Neural crest cell (in vitro differentiated cells): ENCODE results near the gene CSF1R. TPM values are rescaled to one million over a fixed set of nuclear protein-coding genes. Genes with fewer than 3 reads are reported as not detected.

Source experiments
- DNase-seq: peaks from one replicate; pipeline ENCODE4 v3.0.0; 2021; ENCODE audit warnings: low read depth, mixed read lengths, low spot score
- H3K27ac Mint-ChIP-seq: one replicate; pipeline ENCODE4 v1.8.0; 2021; ENCODE audit warnings: mild to moderate bottlenecking, mixed read lengths; ENCODE audit not compliant: unreplicated experiment
- H3K27me3 Mint-ChIP-seq: 2 replicates; pipeline ENCODE4 v1.8.0; 2021; ENCODE audit warnings: low read depth, mild to moderate bottlenecking, mixed read lengths
- H3K36me3 Mint-ChIP-seq: 2 replicates; pipeline ENCODE4 v1.8.0; 2021; ENCODE audit warnings: low read depth, mild to moderate bottlenecking, mixed read lengths
- H3K4me1 Mint-ChIP-seq: 2 replicates; pipeline ENCODE4 v1.8.0; 2021; ENCODE audit warnings: mixed read lengths
- H3K4me3 Mint-ChIP-seq: one replicate; pipeline ENCODE4 v1.8.0; 2021; ENCODE audit warnings: mild to moderate bottlenecking, mixed read lengths
- H3K9me3 Mint-ChIP-seq: 2 replicates; pipeline ENCODE4 v1.8.0; 2021; ENCODE audit warnings: mixed read lengths
- total RNA-seq: library from RNA; stranded (reverse); gene quantifications from 2 replicates; pipeline ENCODE4 v1.2.1, GENCODE V29; 2021
- TF ChIP-seq, protein P1 (sequence below): fragments of 200-600 bp; sonication (generic); conservative IDR thresholded peaks from 2 replicates; pipeline ENCODE4 v1.5.0; 2021; ENCODE audit warnings: antibody characterized with exemption, mild to moderate bottlenecking

CSF1R gene
- total RNA-seq, 1 donor from 2014 or later, result not detected

DNA sequence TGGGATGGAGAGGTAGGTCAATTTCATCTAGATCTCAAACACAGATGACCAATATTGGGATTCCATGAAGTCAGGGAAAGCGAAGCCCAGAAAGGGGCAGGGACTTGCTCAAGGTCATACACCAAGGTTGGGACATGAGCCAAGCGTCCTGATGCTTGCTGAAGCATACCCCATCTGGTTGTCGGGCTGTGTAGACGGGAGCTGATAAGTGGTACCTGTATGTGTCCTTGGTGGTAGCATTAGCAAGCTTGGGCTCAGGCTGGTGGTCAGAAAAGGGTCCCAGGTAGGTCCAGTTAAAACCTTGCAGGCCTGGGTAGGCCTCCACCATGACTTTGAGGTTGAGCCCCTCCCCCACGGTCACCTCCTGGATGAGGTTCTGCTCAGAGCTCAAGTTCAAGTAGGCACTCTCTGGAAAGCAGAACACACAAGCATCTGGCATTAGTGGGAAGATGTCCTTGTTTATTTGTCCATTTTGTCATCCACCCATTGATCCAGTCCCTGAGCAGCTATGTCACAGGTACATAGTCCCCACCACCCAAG, 13.2 kb downstream of the CSF1R start:
- DNase-seq, result no peak
- Mint-ChIP-seq H3K9me3 (no peaks in the 10 kb centered on the region), H3K4me1 (no peaks in the 10 kb centered on the region), H3K27me3 (no peaks in the 10 kb centered on the region), H3K4me3 (no peak overlapping the region), H3K36me3 (no peaks in the 10 kb centered on the region), H3K27ac (no peak overlapping the region)
- TF ChIP-seq, protein P1, sequence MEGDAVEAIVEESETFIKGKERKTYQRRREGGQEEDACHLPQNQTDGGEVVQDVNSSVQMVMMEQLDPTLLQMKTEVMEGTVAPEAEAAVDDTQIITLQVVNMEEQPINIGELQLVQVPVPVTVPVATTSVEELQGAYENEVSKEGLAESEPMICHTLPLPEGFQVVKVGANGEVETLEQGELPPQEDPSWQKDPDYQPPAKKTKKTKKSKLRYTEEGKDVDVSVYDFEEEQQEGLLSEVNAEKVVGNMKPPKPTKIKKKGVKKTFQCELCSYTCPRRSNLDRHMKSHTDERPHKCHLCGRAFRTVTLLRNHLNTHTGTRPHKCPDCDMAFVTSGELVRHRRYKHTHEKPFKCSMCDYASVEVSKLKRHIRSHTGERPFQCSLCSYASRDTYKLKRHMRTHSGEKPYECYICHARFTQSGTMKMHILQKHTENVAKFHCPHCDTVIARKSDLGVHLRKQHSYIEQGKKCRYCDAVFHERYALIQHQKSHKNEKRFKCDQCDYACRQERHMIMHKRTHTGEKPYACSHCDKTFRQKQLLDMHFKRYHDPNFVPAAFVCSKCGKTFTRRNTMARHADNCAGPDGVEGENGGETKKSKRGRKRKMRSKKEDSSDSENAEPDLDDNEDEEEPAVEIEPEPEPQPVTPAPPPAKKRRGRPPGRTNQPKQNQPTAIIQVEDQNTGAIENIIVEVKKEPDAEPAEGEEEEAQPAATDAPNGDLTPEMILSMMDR, result no peak

DNA sequence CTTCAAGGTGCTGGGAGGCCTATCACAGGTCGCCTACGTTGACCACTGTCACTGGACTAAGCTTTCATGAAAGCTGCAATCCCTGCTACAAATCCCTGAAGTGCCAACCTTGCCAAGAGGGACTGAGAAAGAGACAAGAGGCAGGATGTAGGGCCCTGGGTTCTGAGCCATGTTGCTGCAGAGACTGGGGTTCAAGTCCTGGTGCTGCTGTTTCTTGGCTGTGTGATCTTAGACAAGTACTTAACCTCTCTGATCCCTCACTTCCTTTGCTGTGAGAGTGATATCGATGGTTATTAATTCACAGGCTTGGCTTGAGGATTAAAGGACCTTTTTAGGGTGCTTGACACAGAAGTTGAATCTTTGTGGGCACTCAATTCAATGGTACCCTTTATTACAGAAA, 15.5 kb downstream of the CSF1R start:
- Mint-ChIP-seq H3K36me3 (no peaks in the 10 kb centered on the region), H3K27ac (no peak overlapping the region), H3K4me3 (no peak overlapping the region), H3K4me1 (no peaks in the 10 kb centered on the region), H3K27me3 (no peaks in the 10 kb centered on the region), H3K9me3 (no peaks in the 10 kb centered on the region)
- TF ChIP-seq, protein P1, result no peak
- DNase-seq, result no peak

DNA sequence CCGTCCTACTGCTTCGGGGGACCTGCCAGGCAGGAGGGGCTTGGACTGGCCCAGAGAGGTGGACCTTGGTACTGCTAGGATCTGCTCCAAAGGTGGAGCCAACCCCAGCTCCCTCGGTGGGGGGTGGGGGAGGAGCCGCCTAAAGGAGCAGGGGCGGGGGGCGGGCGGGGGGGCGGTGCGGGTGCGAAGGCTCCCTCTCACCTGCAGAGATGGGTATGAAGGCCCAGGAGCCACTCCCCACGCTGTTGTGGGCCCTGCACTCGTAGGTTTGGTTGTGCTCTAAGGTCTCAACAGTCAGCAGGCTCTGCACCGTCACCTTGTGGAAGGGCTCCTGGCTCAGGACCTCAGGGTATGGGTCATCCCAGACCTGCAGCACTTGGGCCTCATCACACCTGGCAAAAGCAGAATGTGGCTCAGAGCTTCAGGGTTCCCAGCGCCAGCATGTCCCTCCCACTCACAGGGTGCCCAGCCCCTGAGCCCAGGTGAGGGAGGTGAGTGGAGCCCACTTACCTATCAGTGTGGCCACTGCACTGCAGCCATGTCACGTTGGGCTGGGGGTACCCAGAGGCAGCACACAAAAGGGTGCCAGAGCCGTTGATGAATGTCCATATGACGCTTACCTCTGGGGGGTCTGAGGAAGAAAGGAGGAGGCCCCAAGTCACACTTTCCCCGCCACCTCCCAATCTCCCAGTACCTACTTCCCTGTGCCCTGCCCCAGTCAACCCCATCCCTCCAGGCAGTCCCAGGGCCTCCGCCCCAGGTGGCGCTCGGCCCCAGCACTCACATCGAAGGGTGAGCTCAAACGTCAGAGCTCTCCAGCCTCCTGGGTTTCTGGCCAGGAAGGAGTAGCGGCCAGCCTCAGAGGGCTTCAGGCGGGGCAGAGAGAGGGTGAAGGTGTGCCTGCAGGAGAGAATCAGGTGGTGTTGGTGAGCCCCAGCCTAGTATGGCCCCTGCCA, 16.4 kb downstream of the CSF1R start:
- H3K4me3 Mint-ChIP-seq, result no peak overlapping the region
- H3K27me3 Mint-ChIP-seq, result no peaks in the 10 kb centered on the region
- no peaks in the 10 kb centered on the region for H3K9me3 Mint-ChIP-seq
- H3K27ac Mint-ChIP-seq, result no peak overlapping the region
- DNase-seq, result no peak
- no peaks in the 10 kb centered on the region for H3K36me3 Mint-ChIP-seq
- no peaks in the 10 kb centered on the region for H3K4me1 Mint-ChIP-seq
- TF ChIP-seq, protein P1, result no peak

DNA sequence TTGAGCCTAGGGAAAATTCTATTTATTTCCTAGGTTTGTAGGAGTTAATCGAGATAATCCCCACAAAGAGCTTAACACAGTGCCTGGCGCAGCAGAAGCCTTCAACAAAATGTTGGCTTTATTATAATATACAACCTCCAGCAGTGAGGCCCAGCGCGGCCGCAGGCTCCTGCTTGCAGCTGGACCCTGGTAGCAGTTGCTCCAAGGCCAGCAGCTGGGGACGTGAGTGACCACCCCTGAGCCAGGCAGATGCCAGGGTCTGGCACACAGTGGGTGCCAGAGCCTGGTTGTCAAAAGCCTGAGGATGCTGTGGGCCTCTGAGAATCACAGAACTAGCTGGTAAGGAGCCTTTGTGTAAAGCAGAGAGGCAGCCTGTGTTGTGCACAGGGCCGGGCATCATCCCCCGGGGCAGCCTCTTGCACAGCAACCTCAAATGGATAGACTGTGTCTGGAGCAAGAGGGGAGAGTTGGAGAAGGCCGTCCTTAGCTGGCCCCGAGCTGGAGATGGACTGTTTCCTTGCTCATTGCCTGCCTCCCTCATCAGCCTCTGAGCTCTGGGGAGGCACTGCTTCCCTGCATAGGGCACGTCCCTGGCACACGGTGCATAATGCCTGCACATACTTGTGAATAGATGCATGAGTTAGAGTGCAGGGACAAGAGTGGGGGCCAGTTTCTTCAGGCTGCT, 17.3 kb downstream of the CSF1R start:
- H3K4me1 Mint-ChIP-seq, result no peaks in the 10 kb centered on the region
- no peaks in the 10 kb centered on the region for H3K36me3 Mint-ChIP-seq
- no peak overlapping the region for H3K4me3 Mint-ChIP-seq
- TF ChIP-seq, protein P1, result no peak
- H3K27ac Mint-ChIP-seq, result no peak overlapping the region
- no peaks in the 10 kb centered on the region for H3K27me3 Mint-ChIP-seq
- no peaks in the 10 kb centered on the region for H3K9me3 Mint-ChIP-seq
- no peak for DNase-seq

DNA sequence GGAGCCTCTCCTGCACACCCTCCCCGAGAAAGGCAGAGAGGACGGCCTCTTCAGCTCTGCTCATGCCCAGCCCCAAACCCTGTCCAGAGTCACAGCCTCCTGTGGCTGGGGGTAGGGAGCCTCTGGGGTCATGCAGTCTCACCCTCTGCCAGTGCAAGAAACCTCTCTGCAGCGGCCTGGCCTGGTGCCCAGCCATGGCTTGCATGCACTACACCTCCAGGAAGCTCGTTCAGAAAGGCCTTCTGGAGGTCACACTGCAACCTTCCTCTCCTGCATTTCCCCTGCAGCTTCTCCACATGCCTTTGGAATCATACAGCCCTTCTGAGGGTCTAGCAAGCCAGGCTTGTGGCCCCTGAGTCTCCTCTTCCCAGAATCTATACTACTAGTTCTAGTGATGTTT, 17.9 kb downstream of the CSF1R start:
- no peak overlapping the region for H3K27ac Mint-ChIP-seq
- no peaks in the 10 kb centered on the region for H3K36me3 Mint-ChIP-seq
- no peak overlapping the region for H3K4me3 Mint-ChIP-seq
- no peak for DNase-seq
- no peaks in the 10 kb centered on the region for H3K4me1 Mint-ChIP-seq
- TF ChIP-seq, protein P1, result no peak
- no peaks in the 10 kb centered on the region for H3K27me3 Mint-ChIP-seq
- no peaks in the 10 kb centered on the region for H3K9me3 Mint-ChIP-seq
